Right lobe of liver (tissue), 6 donors: ENCODE data around the gene STAT4. TPM values are rescaled to one million over a fixed set of nuclear protein-coding genes. Genes with fewer than 3 reads are reported as not detected.
"Not testable (repeated sequence)": the region's sequence is repeated elsewhere in the genome, so short reads cannot be mapped to it uniquely, and the experiment has no call there.

Experiments used
- ATAC-seq, 4 donors: fragments of 200-7000 bp; cut with Tn5 transposase; one replicate each; pipeline ENCODE4 v1.9.1; 2020; ENCODE audit warnings: mild to moderate bottlenecking in 4 of 4, moderate library complexity in 4 of 4
- DNase-seq, 3 donors: peaks; one replicate each; pipeline ENCODE4 v3.0.0-alpha.2; 2020
- H3K27ac ChIP-seq, 3 donors: fragments of 200-600 bp; one replicate each; pipeline ENCODE4 v1.8.0; 2022
- H3K27me3 ChIP-seq, 2 donors: fragments of 200-600 bp; one replicate each; pipeline ENCODE4 v1.8.0; 2022
- H3K36me3 ChIP-seq, 4 donors: fragments of 200-600 bp; sonication (generic) in 1 of 4; one replicate each; pipeline versions ENCODE4 v1.5.1 to v1.8.0; 2017 to 2022; ENCODE audit warnings: control low read depth in 1 of 4
- H3K4me1 ChIP-seq, 4 donors: fragments of 200-600 bp; sonication (generic) in 1 of 4; one replicate each; pipeline versions ENCODE4 v1.5.1 to v1.8.0; 2017 to 2022; ENCODE audit warnings: control low read depth in 1 of 4
- H3K4me3 ChIP-seq, 3 donors: fragments of 200-600 bp; one replicate each; pipeline ENCODE4 v1.8.0; 2022
- H3K9me3 ChIP-seq, 4 donors: fragments of 200-600 bp; sonication (generic) in 1 of 4; one replicate each; pipeline versions ENCODE4 v1.5.1 to v1.8.0; 2017 to 2022; ENCODE audit warnings: control low read depth in 1 of 4
- POLR2A ChIP-seq: fragments of 450-650 bp; IDR thresholded peaks from one replicate; pipeline ENCODE4 v1.6.1; 2017; ENCODE audit warnings: antibody characterized with exemption, mild to moderate bottlenecking
- WGBS: methylation state at CpG from one replicate; pipeline ENCODE4 v1.1.6; 2018; ENCODE audit warnings: low coverage, low lambda C conversion rate; ENCODE audit not compliant: insufficient coverage; ENCODE audit errors: missing lambda C conversion rate; 5-methylcytosine and 5-hydroxymethylcytosine counted together
- intact Hi-C, 2 donors: fragments of 100-400 bp; cut with DNase I; formaldehyde crosslinking; loops; one replicate each; pipeline versions ENCODE4 v1.11.2 to v1.14.1; 2022
- total RNA-seq, 6 experiments: library from RNA; depleted of rRNA in 2 of 6; stranded (reverse); fragments of >200 nt in 2 of 6; fragmentation: NEBNext Ultra II Directional in 3 of 6; extraction: Animal tissue kit (Norgen Biotek cat#: 25700) in 3 of 6; gene quantifications; one replicate each; pipeline versions ENCODE4 v1.1.0 to v1.2.4, GENCODE V29; 2016 to 2023
- TF ChIP-seq, protein P1 (sequence below), 4 donors: fragments of 200-600 bp in 3 of 4; fragments of 450-650 bp in 1 of 4; IDR thresholded peaks; one replicate each; pipeline versions ENCODE4 v1.5.1 to v1.8.0; 2016 to 2022; ENCODE audit warnings: antibody characterized with exemption in 4 of 4, mild to moderate bottlenecking in 2 of 4
- donor health status: DM: no; HTN: yes; CAD: no.
- donor health status: DM: no; HTN: no; CAD: no.
- donor health status: DM: no; HTN: no; CAD: no.
- donor health status: DM: no; HTN: yes; CAD: no.
- donor health status: DM: no; HTN: yes; CAD: no.

Gene STAT4
- total RNA-seq, 6 experiments from 2014 or later = 0.90 to 6.1 (median 3.2) TPM

- WGBS = 88% methylated on average over 4 of the region's 5 CpGs
- peaks cover 18 to 100% (median 55%) of the 10 kb centered on the region in 4 donors for H3K36me3 ChIP-seq
- DNase-seq (no peak), ATAC-seq (peak; percentile 71 to 85 (median 76))
- H3K4me1 ChIP-seq = no peaks in the 10 kb centered on the region
- no peaks in the 10 kb centered on the region for H3K27me3 ChIP-seq
- H3K9me3 ChIP-seq = no peaks in the 10 kb centered on the region
- intact Hi-C loops = no loop called here
- no peak overlapping the region for H3K27ac ChIP-seq
- TF ChIP-seq, protein P1, sequence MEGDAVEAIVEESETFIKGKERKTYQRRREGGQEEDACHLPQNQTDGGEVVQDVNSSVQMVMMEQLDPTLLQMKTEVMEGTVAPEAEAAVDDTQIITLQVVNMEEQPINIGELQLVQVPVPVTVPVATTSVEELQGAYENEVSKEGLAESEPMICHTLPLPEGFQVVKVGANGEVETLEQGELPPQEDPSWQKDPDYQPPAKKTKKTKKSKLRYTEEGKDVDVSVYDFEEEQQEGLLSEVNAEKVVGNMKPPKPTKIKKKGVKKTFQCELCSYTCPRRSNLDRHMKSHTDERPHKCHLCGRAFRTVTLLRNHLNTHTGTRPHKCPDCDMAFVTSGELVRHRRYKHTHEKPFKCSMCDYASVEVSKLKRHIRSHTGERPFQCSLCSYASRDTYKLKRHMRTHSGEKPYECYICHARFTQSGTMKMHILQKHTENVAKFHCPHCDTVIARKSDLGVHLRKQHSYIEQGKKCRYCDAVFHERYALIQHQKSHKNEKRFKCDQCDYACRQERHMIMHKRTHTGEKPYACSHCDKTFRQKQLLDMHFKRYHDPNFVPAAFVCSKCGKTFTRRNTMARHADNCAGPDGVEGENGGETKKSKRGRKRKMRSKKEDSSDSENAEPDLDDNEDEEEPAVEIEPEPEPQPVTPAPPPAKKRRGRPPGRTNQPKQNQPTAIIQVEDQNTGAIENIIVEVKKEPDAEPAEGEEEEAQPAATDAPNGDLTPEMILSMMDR (IDR thresholded peaks at IDR 0.05) = peak; percentile 44 to 64 (median 58)
- no peak for TF ChIP-seq POLR2A
- H3K4me3 ChIP-seq = no peak overlapping the region
Measured at GRCh38 chr2:190996338-190996946, 154.4 kb downstream of the STAT4 start.

DNA sequence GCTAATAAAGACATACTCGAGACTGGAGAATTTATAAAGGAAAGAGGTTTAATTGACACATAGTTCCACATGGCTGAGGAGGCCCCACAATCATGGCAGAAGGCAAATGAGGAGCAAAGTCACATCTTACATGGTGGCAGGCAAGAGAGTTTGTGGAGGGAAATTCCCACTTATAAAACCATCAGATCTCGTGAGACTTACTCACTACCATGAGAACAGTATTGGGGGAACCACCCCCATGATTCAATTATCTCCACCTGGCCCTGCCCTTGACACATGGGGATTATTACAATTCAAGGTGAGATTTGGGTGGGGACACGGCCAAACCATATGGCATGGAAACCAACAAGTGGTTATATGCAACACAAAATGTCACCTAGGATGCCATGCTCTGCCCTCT is 155.5 kb downstream of the STAT4 start:
- DNase-seq, ATAC-seq, H3K27me3 ChIP-seq, H3K4me1 ChIP-seq, H3K4me3 ChIP-seq, H3K9me3 ChIP-seq, H3K27ac ChIP-seq, intact Hi-C loops: not testable (repeated sequence)
- peaks cover 27 to 100% (median 54%) of the 10 kb centered on the region in 4 donors for H3K36me3 ChIP-seq
- WGBS = 69% methylated on average over 3 of the region's 3 CpGs

- DNase-seq = no peak
- TF ChIP-seq POLR2A = no peak
- TF ChIP-seq, protein P1 (IDR thresholded peaks at IDR 0.05) = no peak
- Histone ChIP-seq H3K9me3 (no peaks in the 10 kb centered on the region), H3K36me3 (peaks cover 25 to 100% (median 52%) of the 10 kb centered on the region in 4 donors), H3K27me3 (no peaks in the 10 kb centered on the region), H3K27ac (no peak overlapping the region), H3K4me3 (no peak overlapping the region), H3K4me1 (no peaks in the 10 kb centered on the region)
- ATAC-seq = no peak
- 93% methylated on average over 5 of the region's 7 CpGs for WGBS
- intact Hi-C loops = no loop called here
Measured at GRCh38 chr2:190994148-190994547, 156.6 kb downstream of the STAT4 start.

- intact Hi-C loops = no loop called here
- TF ChIP-seq POLR2A = no peak
- TF ChIP-seq, protein P1 (IDR thresholded peaks at IDR 0.05) = no peak
- Histone ChIP-seq H3K9me3 (no peaks in the 10 kb centered on the region), H3K4me3 (no peak overlapping the region), H3K36me3 (peaks cover 22 to 98% (median 53%) of the 10 kb centered on the region in 4 donors), H3K27me3 (no peaks in the 10 kb centered on the region), H3K4me1 (no peaks in the 10 kb centered on the region), H3K27ac (no peak overlapping the region)
- no peak for ATAC-seq
- no peak for DNase-seq
- WGBS = 91% methylated on average over 5 of the region's 6 CpGs
Measured at GRCh38 chr2:190993292-190993643, 157.5 kb downstream of the STAT4 start.

- TF ChIP-seq POLR2A = no peak
- TF ChIP-seq, protein P1 (IDR thresholded peaks at IDR 0.05) = no peak
- Histone ChIP-seq H3K9me3 (peaks cover 0 to 2% (median 0%) of the 10 kb centered on the region in 4 donors), H3K4me3 (no peak overlapping the region), H3K27ac (no peak overlapping the region), H3K4me1 (peaks cover 0 to 4% (median 0%) of the 10 kb centered on the region in 4 donors), H3K36me3 (peaks cover 13 to 98% (median 47%) of the 10 kb centered on the region in 4 donors), H3K27me3 (no peaks in the 10 kb centered on the region)
- DNase-seq = no peak
- WGBS = 90% methylated on average over 4 of the region's 6 CpGs
- no peak for ATAC-seq
- intact Hi-C loops = no loop called here
Measured at GRCh38 chr2:190990132-190990531, 160.7 kb downstream of the STAT4 start.
